ENCODE results near the gene STRIT1.

The STRIT1 gene

GRCh38 chr3:155293516-155293915 lies at the start of gene STRIT1:
STRIT1 (minus strand) TSS chr3:155293683.
- no peak for DNase-seq (ENCODE audit: low spot score)

- no peak for DNase-seq (ENCODE audit: low spot score)
These were observed 48.9 kb upstream of the STRIT1 start for GRCh38 chr3:155342344-155342743.

GRCh38 chr3:155339052-155339451 lies 45.6 kb upstream of the STRIT1 start:
- DNase-seq (ENCODE audit: low spot score), result no peak

- no peak for DNase-seq (ENCODE audit: low spot score)
These were observed 42.4 kb upstream of the STRIT1 start for GRCh38 chr3:155335724-155336354.

- DNase-seq (ENCODE audit: low spot score), result no peak
These were observed 41.6 kb upstream of the STRIT1 start for GRCh38 chr3:155334914-155335723.

GRCh38 chr3:155334215-155334913 lies 40.9 kb upstream of the STRIT1 start:
- no peak for DNase-seq (ENCODE audit: low spot score)

- DNase-seq (ENCODE audit: low spot score), result no peak
These were observed 39.2 kb upstream of the STRIT1 start for GRCh38 chr3:155332716-155333115.

- no peak for DNase-seq (ENCODE audit: low spot score)
These were observed 37.6 kb upstream of the STRIT1 start for GRCh38 chr3:155331078-155331477.

GRCh38 chr3:155330370-155330769 lies 36.9 kb upstream of the STRIT1 start:
- DNase-seq (ENCODE audit: low spot score), result no peak

- no peak for DNase-seq (ENCODE audit: low spot score)
These were observed 36.1 kb upstream of the STRIT1 start for GRCh38 chr3:155329513-155330048.

GRCh38 chr3:155327871-155328270 lies 34.4 kb upstream of the STRIT1 start:
- DNase-seq (ENCODE audit: low spot score), result no peak

- no peak for DNase-seq (ENCODE audit: low spot score)
These were observed 33.9 kb upstream of the STRIT1 start for GRCh38 chr3:155327430-155327829.

- no peak for DNase-seq (ENCODE audit: low spot score)
These were observed 33.4 kb upstream of the STRIT1 start for GRCh38 chr3:155326901-155327300.

GRCh38 chr3:155326244-155326643 lies 32.8 kb upstream of the STRIT1 start:
- DNase-seq (ENCODE audit: low spot score), result no peak

- no peak for DNase-seq (ENCODE audit: low spot score)
These were observed 31.9 kb upstream of the STRIT1 start for GRCh38 chr3:155325263-155325835.

GRCh38 chr3:155323063-155323666 lies 29.7 kb upstream of the STRIT1 start:
- DNase-seq (ENCODE audit: low spot score), result no peak

- DNase-seq (ENCODE audit: low spot score), result no peak
These were observed 27.9 kb upstream of the STRIT1 start for GRCh38 chr3:155321418-155321817.

GRCh38 chr3:155320934-155321333 lies 27.5 kb upstream of the STRIT1 start:
- DNase-seq (ENCODE audit: low spot score), result no peak

- no peak for DNase-seq (ENCODE audit: low spot score)
These were observed 25.3 kb upstream of the STRIT1 start for GRCh38 chr3:155318740-155319139.

GRCh38 chr3:155317211-155317610 lies 23.7 kb upstream of the STRIT1 start:
- no peak for DNase-seq (ENCODE audit: low spot score)

- no peak for DNase-seq (ENCODE audit: low spot score)
These were observed 22.9 kb upstream of the STRIT1 start for GRCh38 chr3:155316426-155316825.

- no peak for DNase-seq (ENCODE audit: low spot score)
These were observed 20.4 kb upstream of the STRIT1 start for GRCh38 chr3:155313916-155314315.
